Measurements from ENCODE around the gene HERC4. TPM values are rescaled to one million over a fixed set of nuclear protein-coding genes. Genes with fewer than 3 reads are reported as not detected.

The HERC4 gene
- total RNA-seq, 1 experiment from 2014 or later = 36.5 TPM

DNA sequence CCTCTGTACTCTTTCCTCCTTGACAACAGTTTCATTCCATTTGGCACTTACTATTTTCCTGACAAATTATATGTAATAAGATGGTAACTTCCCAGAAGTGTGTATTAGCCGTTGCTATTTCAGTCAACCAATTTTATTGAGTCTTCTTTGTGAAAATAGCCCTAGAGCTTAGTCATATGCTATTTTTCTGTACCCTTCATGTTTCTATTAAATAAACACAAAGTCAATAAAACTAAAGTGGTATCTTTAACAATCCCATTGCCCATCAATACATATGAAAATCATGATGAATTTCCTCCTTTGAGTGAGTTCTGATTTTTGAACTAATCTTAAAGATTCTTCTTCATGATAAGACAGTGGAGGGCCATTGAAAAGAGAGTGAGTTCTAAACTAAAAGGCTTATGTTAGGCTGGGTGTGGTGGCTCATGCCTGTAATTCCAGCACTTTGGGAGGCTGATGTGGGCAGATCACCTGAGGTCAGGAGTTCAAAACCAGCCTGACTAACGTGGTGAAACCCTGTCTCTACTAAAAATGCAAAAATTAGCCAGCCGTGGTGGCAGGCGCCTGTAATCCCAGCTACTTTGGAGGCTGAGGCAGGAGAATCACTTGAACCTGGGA is 28.3 kb upstream of the HERC4 start:
- no peaks in the 10 kb centered on the region for H4K20me1 ChIP-seq (ENCODE audit: insufficient read depth)
- ChIA-PET RAD21 (ENCODE audit: low non-redundant PET in 1 of 2, low total read pairs in 2 of 2, uncharacterized antibody in 2 of 2, unreplicated experiment in 2 of 2) (no interaction called here), CTCF (interaction anchor here (1.2 kb wide), 1 partner anchor 52 kb away, joined by 3 read pairs; no protein-coding TSS in a partner anchor), POLR2A (interaction anchor here (1.3 kb wide), 1 partner anchor 9 kb away, joined by 4 read pairs; no protein-coding TSS in a partner anchor)
- no peaks in the 10 kb centered on the region for H3K79me2 ChIP-seq (ENCODE audit: insufficient read depth, low read length)
- H3K9me2 ChIP-seq (ENCODE audit: insufficient read depth) = no peaks in the 10 kb centered on the region
- no peaks in the 10 kb centered on the region for H3K9me3 ChIP-seq (ENCODE audit: control insufficient read depth in 1 of 2, insufficient read depth in 1 of 2, low read depth in 1 of 2, low read length in 2 of 2)
- H3K4me3 ChIP-seq (replicated peaks in 1 of 2; ENCODE audit: low read depth in 1 of 2, low read length in 2 of 2) = peak overlapping the region in 1 of 2 experiments; percentile 27; a peak in 1 of 4 replicates
- no peak overlapping the region; the same call in 1 of the 2 replicates for H3K27ac ChIP-seq (ENCODE audit: low read depth, low read length)
- no peaks in the 10 kb centered on the region for H3K36me3 ChIP-seq (ENCODE audit: control insufficient read depth in 1 of 2, insufficient read depth in 2 of 2, low read length in 2 of 2)
- no TSS peak for BruUV-seq (replicated peaks)
- intact Hi-C loops (cut with micrococcal nuclease) = no loop called here
- peaks cover 24 to 83% of the 10 kb centered on the region in 2 experiments for H3K4me1 ChIP-seq (ENCODE audit: control insufficient read depth in 1 of 2, insufficient read depth in 2 of 2, low read length in 2 of 2)
- TF ChIP-seq, protein P1, sequence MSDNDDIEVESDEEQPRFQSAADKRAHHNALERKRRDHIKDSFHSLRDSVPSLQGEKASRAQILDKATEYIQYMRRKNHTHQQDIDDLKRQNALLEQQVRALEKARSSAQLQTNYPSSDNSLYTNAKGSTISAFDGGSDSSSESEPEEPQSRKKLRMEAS (IDR thresholded peaks at IDR 0.05) = no peak
- no peak for TF ChIP-seq POLR2AphosphoS5 (IDR thresholded peaks at IDR 0.05; ENCODE audit: low read depth, low read length)
- no peak for TF ChIP-seq ZFX (IDR thresholded peaks at IDR 0.05)
- no peak for TF ChIP-seq RAD21 (IDR thresholded peaks at IDR 0.05; ENCODE audit: low read depth)
- TF ChIP-seq, protein P2, sequence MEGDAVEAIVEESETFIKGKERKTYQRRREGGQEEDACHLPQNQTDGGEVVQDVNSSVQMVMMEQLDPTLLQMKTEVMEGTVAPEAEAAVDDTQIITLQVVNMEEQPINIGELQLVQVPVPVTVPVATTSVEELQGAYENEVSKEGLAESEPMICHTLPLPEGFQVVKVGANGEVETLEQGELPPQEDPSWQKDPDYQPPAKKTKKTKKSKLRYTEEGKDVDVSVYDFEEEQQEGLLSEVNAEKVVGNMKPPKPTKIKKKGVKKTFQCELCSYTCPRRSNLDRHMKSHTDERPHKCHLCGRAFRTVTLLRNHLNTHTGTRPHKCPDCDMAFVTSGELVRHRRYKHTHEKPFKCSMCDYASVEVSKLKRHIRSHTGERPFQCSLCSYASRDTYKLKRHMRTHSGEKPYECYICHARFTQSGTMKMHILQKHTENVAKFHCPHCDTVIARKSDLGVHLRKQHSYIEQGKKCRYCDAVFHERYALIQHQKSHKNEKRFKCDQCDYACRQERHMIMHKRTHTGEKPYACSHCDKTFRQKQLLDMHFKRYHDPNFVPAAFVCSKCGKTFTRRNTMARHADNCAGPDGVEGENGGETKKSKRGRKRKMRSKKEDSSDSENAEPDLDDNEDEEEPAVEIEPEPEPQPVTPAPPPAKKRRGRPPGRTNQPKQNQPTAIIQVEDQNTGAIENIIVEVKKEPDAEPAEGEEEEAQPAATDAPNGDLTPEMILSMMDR (IDR thresholded peaks at IDR 0.05 in 2 of 3, conservative IDR thresholded peaks at IDR 0.05 in 1 of 3; ENCODE audit: borderline replicate concordance in 1 of 3, insufficient read depth in 1 of 3, low read depth in 2 of 3, low read length in 2 of 3) = no peak
- no peak for TF ChIP-seq SRF (IDR thresholded peaks at IDR 0.05; ENCODE audit: low read depth)
- no peak for TF ChIP-seq ELF1 (IDR thresholded peaks at IDR 0.05; ENCODE audit: borderline replicate concordance, low read depth)
- TF ChIP-seq EZH2 (IDR thresholded peaks at IDR 0.05) = no peak
- H3K9ac ChIP-seq (ENCODE audit: low read length) = peak overlapping the region; percentile 30
- ATAC-seq (peak; percentile 63), DNase-seq (ENCODE audit: low read depth, low spot score) (no peak)
- H2AFZ ChIP-seq (ENCODE audit: low read depth, low read length, poor library complexity, severe bottlenecking) = peak overlapping the region; percentile 47
- H3K4me2 ChIP-seq (ENCODE audit: low read length) = peak overlapping the region; percentile 54
- H3K27me3 ChIP-seq (ENCODE audit: insufficient read depth, low read length) = no peaks in the 10 kb centered on the region
